ENCODE measurements around the gene ADISSP.

The ADISSP gene

GRCh38 chr20:3753501-3754275 lies 13.9 kb downstream of the ADISSP start:
- no peak for DNase-seq

DNA sequence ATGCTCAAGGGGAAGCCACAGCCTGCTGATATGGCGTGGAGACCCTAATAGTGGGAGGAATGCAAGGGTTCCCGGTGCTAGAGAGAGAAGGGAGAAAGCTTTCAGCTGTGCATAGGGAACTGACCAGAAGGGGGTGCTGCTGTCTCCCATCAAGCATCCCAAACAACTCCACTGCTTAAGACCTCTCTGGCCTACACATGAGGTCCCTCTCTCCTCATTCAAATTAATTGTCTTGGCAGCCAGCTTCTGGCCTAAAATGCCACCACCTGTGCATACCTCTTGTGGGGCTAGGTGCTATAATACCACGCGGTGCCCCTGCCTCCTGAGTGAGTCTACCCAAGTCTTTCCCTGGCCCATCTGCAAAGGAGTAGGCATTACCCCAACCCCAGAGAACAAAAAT lies 14.5 kb downstream of the ADISSP start:
- DNase-seq = peak in 3 of 5 experiments; percentile 39 to 76 (median 44)

GRCh38 chr20:3752386-3752759 lies 15.2 kb downstream of the ADISSP start:
- no peak for DNase-seq

GRCh38 chr20:3751675-3752385 lies 15.7 kb downstream of the ADISSP start:
- DNase-seq = peak; percentile 23 to 73 (median 48)

- no peak for DNase-seq
These were observed 16.3 kb downstream of the ADISSP start for GRCh38 chr20:3751305-3751674.

GRCh38 chr20:3749689-3750531 lies 17.6 kb downstream of the ADISSP start:
- peak in 2 of 5 experiments; percentile 20 to 43 for DNase-seq

DNA sequence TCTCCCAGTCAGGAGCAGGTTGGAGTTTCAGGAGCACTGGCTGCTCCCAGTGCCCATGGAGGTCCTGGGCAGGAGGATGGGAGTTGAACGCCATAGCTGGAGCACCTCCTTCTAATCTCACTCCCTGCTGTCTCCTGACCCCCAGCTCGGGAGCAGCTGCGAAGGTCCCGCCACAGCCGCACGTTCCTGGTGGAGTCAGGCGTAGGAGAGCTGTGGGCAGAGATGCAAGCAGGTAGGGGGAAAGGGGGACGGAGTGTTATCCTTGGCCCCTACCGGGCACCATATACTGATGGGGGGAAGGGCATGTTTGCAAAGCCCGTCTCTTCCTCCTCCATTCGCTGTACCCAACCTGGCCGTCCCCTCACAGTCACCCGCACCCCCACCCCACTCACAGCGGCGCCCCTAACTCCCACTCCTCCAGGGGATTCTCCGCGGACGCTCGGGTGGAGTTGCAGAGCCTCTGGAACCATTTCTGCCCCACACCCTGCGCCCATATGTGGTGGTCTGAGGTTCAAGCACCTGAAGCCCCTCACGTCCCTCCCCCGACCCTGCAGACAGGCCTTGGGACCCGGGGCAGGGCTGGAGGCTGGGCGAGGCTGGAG lies 18.4 kb downstream of the ADISSP start:
- DNase-seq = no peak

DNA sequence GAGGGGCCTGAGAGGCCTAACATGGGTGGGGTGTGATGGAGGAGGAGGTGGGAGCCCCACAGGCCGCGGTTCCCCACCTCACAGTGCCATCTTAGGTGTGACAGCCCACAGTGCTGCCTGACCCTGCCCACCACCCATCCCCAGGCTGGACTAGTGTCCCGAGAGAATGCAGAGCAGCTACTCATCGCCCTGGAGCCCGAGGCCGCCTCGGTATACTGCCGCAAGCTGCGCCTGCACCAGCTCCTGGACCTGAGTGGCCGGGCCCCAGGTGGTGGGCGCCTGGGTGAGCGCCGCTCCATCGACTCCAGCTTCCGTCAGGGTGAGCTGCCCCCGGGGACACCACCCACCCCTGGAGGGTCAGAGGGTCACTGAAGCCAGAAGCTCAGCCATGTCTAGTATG lies 19.5 kb downstream of the ADISSP start:
- DNase-seq = no peak

GRCh38 chr20:3747471-3747870 lies 20.1 kb downstream of the ADISSP start:
- no peak for DNase-seq

GRCh38 chr20:3745686-3746173 lies 21.8 kb downstream of the ADISSP start:
- no peak for DNase-seq

DNA sequence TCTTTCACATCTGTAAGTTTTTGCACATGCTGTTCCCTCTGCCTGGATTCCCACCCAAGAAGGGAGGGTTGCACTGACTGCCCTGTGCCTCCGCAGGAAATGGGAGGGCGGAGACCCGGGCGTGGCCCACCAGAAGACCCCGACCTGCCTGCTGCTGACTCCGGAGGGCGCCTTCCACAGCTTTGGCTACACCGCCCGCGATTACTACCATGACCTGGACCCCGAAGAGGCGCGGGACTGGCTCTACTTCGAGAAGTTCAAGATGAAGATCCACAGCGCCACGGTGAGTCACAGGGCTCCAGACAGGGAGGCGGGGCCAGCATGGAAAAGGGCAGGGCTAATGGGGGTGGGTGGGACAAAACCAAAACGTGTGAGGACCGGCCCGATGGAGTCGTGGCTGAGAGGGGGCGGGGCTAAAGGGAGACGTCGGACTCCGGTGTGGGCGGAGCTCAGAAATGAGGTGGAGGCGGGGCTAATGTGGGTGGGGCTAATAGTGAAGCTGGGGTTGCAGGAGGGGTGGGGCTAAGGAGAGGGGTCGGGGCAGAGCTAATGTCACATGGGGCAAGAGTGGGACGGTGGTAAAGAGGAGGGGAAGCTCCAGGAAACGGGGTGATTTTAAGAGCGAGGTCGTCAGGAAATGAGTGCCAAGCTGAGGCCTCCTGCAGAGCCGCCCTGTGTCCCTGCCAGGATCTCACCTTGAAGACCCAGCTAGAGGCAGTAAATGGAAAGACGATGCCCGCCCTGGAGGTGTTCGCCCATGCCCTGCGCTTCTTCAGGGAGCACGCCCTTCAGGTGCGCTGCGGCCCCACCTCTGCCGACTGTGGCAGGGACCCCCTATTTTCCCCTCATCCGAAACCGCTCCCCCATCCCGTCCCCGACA lies 22.5 kb downstream of the ADISSP start:
- DNase-seq = peak; percentile 51 to 74 (median 66)

DNA sequence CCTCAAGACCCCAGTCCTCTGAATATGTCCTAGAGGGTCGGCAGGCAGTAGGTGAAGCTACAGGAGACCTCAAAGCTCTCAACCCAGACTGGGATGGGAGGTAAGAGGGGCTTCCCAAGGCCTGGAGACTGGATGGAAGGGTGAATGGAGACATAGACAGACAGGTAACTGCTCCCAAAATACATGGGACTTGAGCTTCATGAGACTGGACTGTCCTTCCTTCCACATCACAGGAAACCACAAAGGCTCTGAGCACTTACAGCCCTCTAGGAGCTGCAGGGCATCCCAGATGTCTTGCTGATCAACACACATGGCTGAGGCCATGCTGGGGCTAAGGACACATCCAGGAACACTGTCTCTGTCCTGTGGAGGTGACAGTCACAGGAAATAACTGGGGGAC lies 23.5 kb downstream of the ADISSP start:
- DNase-seq = no peak

GRCh38 chr20:3743251-3743650 lies 24.3 kb downstream of the ADISSP start:
- no peak for DNase-seq

DNA sequence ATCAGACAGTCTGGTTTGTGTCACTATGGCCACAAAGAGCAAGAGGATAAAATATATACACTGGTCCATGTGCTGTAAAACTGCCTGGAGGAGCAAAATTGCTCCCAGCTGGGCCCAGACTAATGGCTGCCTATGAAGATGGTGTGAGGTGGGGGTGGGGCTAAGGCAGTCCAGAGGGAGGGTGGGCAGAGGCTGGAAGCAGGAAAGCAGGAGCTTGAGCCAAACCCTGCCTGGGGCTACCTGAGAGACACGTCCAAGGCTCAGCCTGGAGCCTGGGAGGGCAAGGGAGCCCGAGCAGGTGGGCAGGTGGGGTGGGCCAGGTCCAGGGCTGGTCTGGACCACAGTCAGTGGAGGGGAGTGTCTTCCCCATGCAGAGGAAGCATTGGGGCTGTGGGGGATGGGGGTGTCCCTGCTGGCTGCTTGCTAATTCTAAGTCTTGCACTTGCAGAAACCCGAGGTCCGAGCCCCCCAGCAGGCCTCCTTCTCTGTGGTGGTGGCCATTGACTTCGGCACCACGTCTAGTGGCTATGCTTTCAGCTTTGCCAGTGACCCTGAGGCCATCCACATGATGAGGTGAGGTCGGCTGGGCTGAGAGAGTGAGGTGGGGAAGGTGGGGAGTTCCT lies 25.6 kb downstream of the ADISSP start:
- no peak for DNase-seq

DNA sequence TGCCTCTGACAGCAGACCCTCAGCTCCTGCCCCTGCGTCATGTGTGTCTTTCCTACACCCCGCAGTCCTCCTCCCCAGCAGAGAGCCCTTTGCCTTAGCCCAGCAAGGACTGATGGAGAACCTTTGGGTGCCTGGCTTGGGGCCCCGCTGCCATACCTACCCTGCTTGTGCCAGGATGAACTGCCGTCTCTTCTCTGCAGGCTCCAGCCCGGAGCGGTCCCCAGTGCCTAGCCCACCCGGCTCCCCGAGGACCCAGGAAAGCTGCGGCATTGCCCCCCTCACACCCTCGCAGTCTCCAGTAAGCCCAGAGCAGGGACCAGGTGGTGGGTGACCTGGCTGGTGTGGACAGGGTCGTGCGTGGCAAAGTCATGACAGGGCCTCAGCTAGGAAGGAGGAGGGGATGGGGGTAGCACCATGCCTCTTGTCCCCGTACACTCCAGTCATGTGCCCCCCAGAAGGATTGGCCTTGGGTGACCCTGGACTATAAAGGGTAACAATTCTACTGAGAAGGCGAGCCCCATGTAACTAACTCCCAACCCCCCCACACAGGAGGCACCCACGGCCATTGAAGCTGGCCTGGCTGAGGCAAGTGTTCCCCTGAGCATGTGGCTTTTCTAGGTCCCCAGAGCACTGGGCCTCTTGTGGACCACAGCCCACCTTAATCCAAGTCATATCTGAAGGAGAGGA lies 26.8 kb downstream of the ADISSP start:
- DNase-seq = no peak

GRCh38 chr20:3739926-3740451 lies 27.6 kb downstream of the ADISSP start:
- DNase-seq = no peak

- DNase-seq = no peak
These were observed 28.3 kb downstream of the ADISSP start for GRCh38 chr20:3739054-3739925.

- DNase-seq = no peak
These were observed 29.2 kb downstream of the ADISSP start for GRCh38 chr20:3738111-3739053.
